ENCODE results near the gene TXNDC8. TPM values are rescaled to one million over a fixed set of nuclear protein-coding genes. Genes with fewer than 3 reads are reported as not detected.
A peak's percentile ranks its signal among the peaks of the same experiment; 100 is the strongest.

Gene TXNDC8
- total RNA-seq, 4 donors from 2014 or later, result not detected

GRCh38 chr9:110258690-110259091 is 79.0 kb downstream of the TXNDC8 start:
- peaks cover 0 to 3% of the 10 kb centered on the region in 2 donors for H3K4me1 ChIP-seq
- intact Hi-C loops (cut with DNase I; ENCODE audit: low total_unique reads), result no loop called here
- H3K27me3 ChIP-seq, result no peaks in the 10 kb centered on the region
- no peak overlapping the region for H3K4me3 ChIP-seq
- no peaks in the 10 kb centered on the region for H3K9me3 ChIP-seq
- no peak for TF ChIP-seq CTCF (IDR thresholded peaks at IDR 0.05)
- no peak for TF ChIP-seq POLR2A (IDR thresholded peaks at IDR 0.05)
- H3K27ac ChIP-seq, result no peak overlapping the region
- H3K36me3 ChIP-seq, result no peaks in the 10 kb centered on the region
- DNase-seq, result no peak

GRCh38 chr9:110257956-110258355 is 79.7 kb downstream of the TXNDC8 start:
- intact Hi-C loops (cut with DNase I; ENCODE audit: low total_unique reads), result no loop called here
- H3K4me1 ChIP-seq, result peaks cover 0 to 3% of the 10 kb centered on the region in 2 donors
- no peaks in the 10 kb centered on the region for H3K27me3 ChIP-seq
- no peaks in the 10 kb centered on the region for H3K9me3 ChIP-seq
- no peak for DNase-seq
- peak overlapping the region; percentile 90 to 93 for H3K27ac ChIP-seq
- H3K4me3 ChIP-seq, result no peak overlapping the region
- no peaks in the 10 kb centered on the region for H3K36me3 ChIP-seq
- no peak for TF ChIP-seq POLR2A (IDR thresholded peaks at IDR 0.05)

- Histone ChIP-seq H3K4me3 (peak overlapping the region; percentile 85 to 88), H3K9me3 (no peaks in the 10 kb centered on the region), H3K27me3 (no peaks in the 10 kb centered on the region), H3K27ac (peak overlapping the region; percentile 90 to 93), H3K36me3 (no peaks in the 10 kb centered on the region), H3K4me1 (peaks cover 0 to 3% of the 10 kb centered on the region in 2 donors)
- intact Hi-C loops (cut with DNase I; ENCODE audit: low total_unique reads), result no loop called here
- TF ChIP-seq CTCF (IDR thresholded peaks at IDR 0.05), result no peak
- TF ChIP-seq POLR2A (IDR thresholded peaks at IDR 0.05), result no peak
- peak; percentile 17 to 20 for DNase-seq
These were observed 80.4 kb downstream of the TXNDC8 start for GRCh38 chr9:110257097-110257841.

- DNase-seq, result peak; percentile 87 to 91
- H3K27me3 ChIP-seq, result no peaks in the 10 kb centered on the region
- intact Hi-C loops (cut with DNase I; ENCODE audit: low total_unique reads), result no loop called here
- peak within 1 kb of the TSS; percentile 85 to 88 for H3K4me3 ChIP-seq
- H3K27ac ChIP-seq, result peak within 1 kb of the TSS; percentile 90 to 93
- H3K36me3 ChIP-seq, result no peaks in the 10 kb centered on the region
- no peaks in the 10 kb centered on the region for H3K9me3 ChIP-seq
- TF ChIP-seq POLR2A (IDR thresholded peaks at IDR 0.05) (peak; percentile 75 to 92), CTCF (IDR thresholded peaks at IDR 0.05) (no peak)
- peaks cover 0 to 3% of the 10 kb centered on the region in 2 donors for H3K4me1 ChIP-seq
These were observed 81.1 kb downstream of the TXNDC8 start, which contains the start of gene TXN for GRCh38 chr9:110256380-110257096. Gene TXN (minus strand): TSS chr9:110256507. CDS start chr9:110256435, 72 bp downstream.

- Histone ChIP-seq H3K27me3 (no peaks in the 10 kb centered on the region), H3K9me3 (no peaks in the 10 kb centered on the region), H3K4me3 (peak overlapping the region; percentile 85 to 88), H3K4me1 (peaks cover 0 to 3% of the 10 kb centered on the region in 2 donors), H3K36me3 (no peaks in the 10 kb centered on the region), H3K27ac (peak overlapping the region; percentile 90 to 93)
- intact Hi-C loops (cut with DNase I; ENCODE audit: low total_unique reads), result no loop called here
- peak; percentile 39 to 49 for DNase-seq
- TF ChIP-seq CTCF (IDR thresholded peaks at IDR 0.05) (no peak), POLR2A (IDR thresholded peaks at IDR 0.05) (peak in 1 of 2 donors; percentile 44)
These were observed 81.9 kb downstream of the TXNDC8 start for GRCh38 chr9:110255463-110256379.

All from uterus (tissue), 4 donors.